ENCODE data around the gene STK31.

Gene STK31

GRCh38 chr7:23715099-23715498 lies 5.1 kb downstream of the STK31 start (continued):
- TF ChIP-seq ZNF555 (tag by site-specific recombination; conservative IDR thresholded peaks at IDR 0.05): no peak
- no peak for TF ChIP-seq ZNF2 (tag by site-specific recombination; IDR thresholded peaks at IDR 0.05)
- no peak for TF ChIP-seq FEZF1 (tag by site-specific recombination; IDR thresholded peaks at IDR 0.05)
- TF ChIP-seq ZNF391 (tag by site-specific recombination; IDR thresholded peaks at IDR 0.05; ENCODE audit: borderline replicate concordance, low read depth): no peak

- CTCF ChIA-PET: interaction anchor here (0.6 to 1.2 kb wide), 4 partner anchors 16 to 171 kb away, joined by 3 to 5 read pairs (median 4); no protein-coding TSS in a partner anchor
Measured at GRCh38 chr7:23717788-23718187, 7.8 kb downstream of the STK31 start.

GRCh38 chr7:23721456-23721855 lies 11.4 kb downstream of the STK31 start:
- Histone ChIP-seq H3K27ac (ENCODE audit: extremely low read depth, low read depth, low read length) (no peak overlapping the region), H3K4me1 (ENCODE audit: control insufficient read depth, insufficient read depth, low read length) (peaks cover 6% of the 10 kb centered on the region), H3K4me3 (ENCODE audit: low read depth, low read length) (no peak overlapping the region), H3K36me3 (ENCODE audit: control insufficient read depth in 2 of 2, insufficient read depth in 1 of 2, low read length in 2 of 2) (no peaks in the 10 kb centered on the region), H3K9me3 (ENCODE audit: control insufficient read depth, insufficient read depth, low read depth, low read length) (no peaks in the 10 kb centered on the region)
- CTCF ChIA-PET: interaction anchor here (0.6 to 2.2 kb wide), 4 partner anchors 10 to 1377 kb away, joined by 3 to 8 read pairs (median 4); no protein-coding TSS in a partner anchor
- POLR2A ChIA-PET: no interaction called here
- TF ChIP-seq ZNF114 (tag by site-specific recombination; IDR thresholded peaks at IDR 0.05) (no peak), FEZF1 (tag by site-specific recombination; IDR thresholded peaks at IDR 0.05) (no peak), PRDM10 (tag by site-specific recombination; IDR thresholded peaks at IDR 0.05) (no peak), HOXC10 (CRISPR knock-in tag; IDR thresholded peaks at IDR 0.05) (no peak), ZNF416 (tag by site-specific recombination; IDR thresholded peaks at IDR 0.05) (no peak), ZBTB8A (tag by site-specific recombination; IDR thresholded peaks at IDR 0.05) (no peak), ZNF548 (tag by site-specific recombination; IDR thresholded peaks at IDR 0.05) (no peak), ZNF19 (tag by site-specific recombination; IDR thresholded peaks at IDR 0.05; ENCODE audit: low read depth) (no peak), ZNF341 (tag by site-specific recombination; IDR thresholded peaks at IDR 0.05; ENCODE audit: low read depth) (no peak), ZNF449 (tag by site-specific recombination; IDR thresholded peaks at IDR 0.05) (no peak), ZSCAN16 (tag by site-specific recombination; IDR thresholded peaks at IDR 0.05) (no peak), ZNF623 (tag by site-specific recombination; IDR thresholded peaks at IDR 0.05) (no peak)

More at GRCh38 chr7:23717788-23718187, 7.8 kb downstream of the STK31 start:
- H3K4me1 ChIP-seq (ENCODE audit: control insufficient read depth, insufficient read depth, low read length): peaks cover 4% of the 10 kb centered on the region
- H3K4me3 ChIP-seq (ENCODE audit: low read depth, low read length): no peak overlapping the region
- no peak overlapping the region for H3K27ac ChIP-seq (ENCODE audit: extremely low read depth, low read depth, low read length)
- no peaks in the 10 kb centered on the region for H3K9me3 ChIP-seq (ENCODE audit: control insufficient read depth, insufficient read depth, low read depth, low read length)
- POLR2A ChIA-PET: no interaction called here
- H3K36me3 ChIP-seq (ENCODE audit: control insufficient read depth in 2 of 2, insufficient read depth in 1 of 2, low read length in 2 of 2): no peaks in the 10 kb centered on the region
- TF ChIP-seq ZNF843 (tag by site-specific recombination; IDR thresholded peaks at IDR 0.05) (no peak), ZNF549 (tag by site-specific recombination; IDR thresholded peaks at IDR 0.05) (no peak), KLF1 (tag by site-specific recombination; IDR thresholded peaks at IDR 0.05) (no peak), ZNF449 (tag by site-specific recombination; IDR thresholded peaks at IDR 0.05) (no peak), ZXDB (tag by site-specific recombination; IDR thresholded peaks at IDR 0.05) (no peak), ZSCAN18 (tag by site-specific recombination; IDR thresholded peaks at IDR 0.05) (no peak), ELK4 (IDR thresholded peaks at IDR 0.05; ENCODE audit: borderline replicate concordance, low read depth, low read length) (no peak), ZNF626 (tag by site-specific recombination; IDR thresholded peaks at IDR 0.05) (no peak), SP3 (tag by site-specific recombination; IDR thresholded peaks at IDR 0.05) (no peak), GLIS2 (tag by site-specific recombination; IDR thresholded peaks at IDR 0.05) (no peak), ZNF214 (tag by site-specific recombination; IDR thresholded peaks at IDR 0.05; ENCODE audit: borderline replicate concordance) (no peak), ZNF610 (tag by site-specific recombination; IDR thresholded peaks at IDR 0.05; ENCODE audit: borderline replicate concordance) (no peak)

All from HEK293 (cell line).